Panc1 (cell line): ENCODE results near the gene WRNIP1. TPM values are rescaled to one million over a fixed set of nuclear protein-coding genes. Genes with fewer than 3 reads are reported as not detected.

Experiments
- ATAC-seq: fragments of 200-7000 bp; cut with Tn5 transposase; 2 replicates; pipeline ENCODE4 v1.9.1; 2020; ENCODE audit warnings: mild to moderate bottlenecking, moderate library complexity
- BruUV-seq: library from RNA; stranded (reverse); fragments of 400-500 nt; replicated peaks from 2 replicates; lab custom pipeline; 2021; lab: Mats Ljungman, UMichigan
- CTCF ChIA-PET: fragments of 300-600 bp; sonication (Branson Sonifier 250); formaldehyde crosslinking; loops from one replicate; lab custom pipeline; 2022; ENCODE audit warnings: antibody characterized with exemption; lab: Charles Lee
- POLR2A ChIA-PET: fragments of 300-600 bp; sonication (Branson Sonifier 250); formaldehyde crosslinking; loops from one replicate; lab custom pipeline; 2022; ENCODE audit warnings: antibody characterized with exemption; lab: Charles Lee
- DNase-seq: peaks from one replicate; pipeline ENCODE4 v3.0.0-alpha.2; 2010; ENCODE audit warnings: low read depth, low spot score
- H3K27ac ChIP-seq: 2 replicates; pipeline ENCODE4 v1.5.1; 2011; ENCODE audit warnings: mild to moderate bottlenecking, low read length, inconsistent platforms
- H3K27me3 ChIP-seq: fragments of 200-500 bp; sonication (Bioruptor generic); 2 replicates; pipeline ENCODE4 v1.6.0; 2014; ENCODE audit warnings: low read length, inconsistent platforms; ENCODE audit not compliant: control insufficient read depth, insufficient read depth
- H3K36me3 ChIP-seq: fragments of 200-500 bp; sonication (Bioruptor generic); 2 replicates; pipeline ENCODE4 v1.5.1; 2014; ENCODE audit warnings: inconsistent platforms, mild to moderate bottlenecking, low read length, moderate library complexity; ENCODE audit not compliant: control insufficient read depth, insufficient read depth
- H3K4me1 ChIP-seq: 2 replicates; pipeline ENCODE4 v1.5.1; 2011; ENCODE audit warnings: inconsistent platforms, mild to moderate bottlenecking, low read length, moderate library complexity; ENCODE audit not compliant: control insufficient read depth, insufficient read depth
- H3K4me3 ChIP-seq, 2 experiments: 2 replicates each; pipeline ENCODE4 v1.5.1; 2011 to 2012; ENCODE audit warnings: low read depth in 2 of 2, low read length in 2 of 2, mild to moderate bottlenecking in 2 of 2, inconsistent platforms in 1 of 2, moderate library complexity in 1 of 2
- H3K9me3 ChIP-seq: fragments of 200-500 bp; sonication (Bioruptor generic); 2 replicates; pipeline ENCODE4 v1.5.1; 2014; ENCODE audit warnings: low read depth, mild to moderate bottlenecking, inconsistent platforms, low read length, moderate library complexity; ENCODE audit not compliant: control insufficient read depth, insufficient read depth
- POLR2AphosphoS5 ChIP-seq: IDR thresholded peaks from 2 replicates; pipeline ENCODE4 v1.6.1; 2012; ENCODE audit warnings: mild to moderate bottlenecking, low read depth, low read length, moderate library complexity
- SIN3A ChIP-seq: IDR thresholded peaks from 2 replicates; pipeline ENCODE4 v1.6.1; 2012; ENCODE audit warnings: low read depth, mild to moderate bottlenecking, low read length, moderate library complexity, borderline replicate concordance; ENCODE audit not compliant: insufficient read depth
- TCF7L2 ChIP-seq: IDR thresholded peaks from 2 replicates; pipeline ENCODE4 v1.6.1; 2011; ENCODE audit warnings: mild to moderate bottlenecking, low read depth, low read length, inconsistent platforms
- in situ Hi-C: cut with HindIII; loops from 2 replicates; pipeline ENCODE4 v1.10.0; 2016; ENCODE audit warnings: low sequenced_read_pairs, low pct_unique_long_range_greater_than_20kb
- intact Hi-C: fragments of 100-400 bp; cut with micrococcal nuclease; formaldehyde crosslinking; loops from one replicate; pipeline ENCODE4 v1.10.0; 2022; ENCODE audit not compliant: unreplicated experiment
- total RNA-seq: library from RNA; stranded (reverse); gene quantifications from one replicate; pipeline ENCODE4 v1.2.1, GENCODE V29; 2021; ENCODE audit not compliant: unreplicated experiment
- TF ChIP-seq, protein P1 (sequence below): fragments of 450-650 bp; IDR thresholded peaks from 2 replicates; pipeline ENCODE4 v1.5.1; 2017; ENCODE audit warnings: mild to moderate bottlenecking
- TF ChIP-seq, protein P2 (sequence below), 2 experiments: IDR thresholded peaks; 2 replicates each; pipeline ENCODE4 v1.6.1; 2011 to 2012; ENCODE audit warnings: low read depth in 2 of 2, control low read depth in 1 of 2, low read length in 1 of 2, mild to moderate bottlenecking in 1 of 2, moderate library complexity in 1 of 2; ENCODE audit not compliant: insufficient read depth in 1 of 2

Gene WRNIP1
- total RNA-seq, 1 experiment from 2014 or later = 69.1 TPM

DNA sequence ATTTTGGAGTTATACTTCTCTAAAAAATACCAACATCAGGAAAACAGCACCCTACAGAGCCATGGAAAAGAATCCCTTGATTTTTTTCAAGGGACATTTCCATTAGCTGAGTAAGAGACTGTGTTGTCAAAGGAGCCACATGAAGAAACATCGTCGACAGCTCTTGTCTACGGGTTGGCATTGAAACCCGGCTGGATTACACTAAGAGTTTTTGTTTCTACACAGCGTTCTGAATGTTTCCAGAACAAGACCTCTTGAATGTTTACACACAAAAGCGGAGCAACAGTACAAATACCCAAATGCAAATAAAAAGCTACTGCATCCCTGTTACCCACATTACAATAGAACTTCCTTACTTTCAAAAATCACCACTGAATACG, 12.1 kb upstream of the WRNIP1 start:
- ATAC-seq (no peak), DNase-seq (no peak)
- no peaks in the 10 kb centered on the region for H3K4me1 ChIP-seq
- ChIA-PET POLR2A (interaction anchor here (0.6 kb wide), 1 partner anchor 23 kb away, joined by 3 read pairs; no protein-coding TSS in a partner anchor), CTCF (no interaction called here)
- in situ Hi-C loops (no loop called here), intact Hi-C loops (no loop called here)
- no peaks in the 10 kb centered on the region for H3K27me3 ChIP-seq
- no peaks in the 10 kb centered on the region for H3K36me3 ChIP-seq
- no peak overlapping the region for H3K4me3 ChIP-seq
- TF ChIP-seq SIN3A = no peak
- TF ChIP-seq TCF7L2 = no peak
- no peak for TF ChIP-seq POLR2AphosphoS5
- TF ChIP-seq, protein P1, sequence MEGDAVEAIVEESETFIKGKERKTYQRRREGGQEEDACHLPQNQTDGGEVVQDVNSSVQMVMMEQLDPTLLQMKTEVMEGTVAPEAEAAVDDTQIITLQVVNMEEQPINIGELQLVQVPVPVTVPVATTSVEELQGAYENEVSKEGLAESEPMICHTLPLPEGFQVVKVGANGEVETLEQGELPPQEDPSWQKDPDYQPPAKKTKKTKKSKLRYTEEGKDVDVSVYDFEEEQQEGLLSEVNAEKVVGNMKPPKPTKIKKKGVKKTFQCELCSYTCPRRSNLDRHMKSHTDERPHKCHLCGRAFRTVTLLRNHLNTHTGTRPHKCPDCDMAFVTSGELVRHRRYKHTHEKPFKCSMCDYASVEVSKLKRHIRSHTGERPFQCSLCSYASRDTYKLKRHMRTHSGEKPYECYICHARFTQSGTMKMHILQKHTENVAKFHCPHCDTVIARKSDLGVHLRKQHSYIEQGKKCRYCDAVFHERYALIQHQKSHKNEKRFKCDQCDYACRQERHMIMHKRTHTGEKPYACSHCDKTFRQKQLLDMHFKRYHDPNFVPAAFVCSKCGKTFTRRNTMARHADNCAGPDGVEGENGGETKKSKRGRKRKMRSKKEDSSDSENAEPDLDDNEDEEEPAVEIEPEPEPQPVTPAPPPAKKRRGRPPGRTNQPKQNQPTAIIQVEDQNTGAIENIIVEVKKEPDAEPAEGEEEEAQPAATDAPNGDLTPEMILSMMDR = no peak
- TF ChIP-seq, protein P2, sequence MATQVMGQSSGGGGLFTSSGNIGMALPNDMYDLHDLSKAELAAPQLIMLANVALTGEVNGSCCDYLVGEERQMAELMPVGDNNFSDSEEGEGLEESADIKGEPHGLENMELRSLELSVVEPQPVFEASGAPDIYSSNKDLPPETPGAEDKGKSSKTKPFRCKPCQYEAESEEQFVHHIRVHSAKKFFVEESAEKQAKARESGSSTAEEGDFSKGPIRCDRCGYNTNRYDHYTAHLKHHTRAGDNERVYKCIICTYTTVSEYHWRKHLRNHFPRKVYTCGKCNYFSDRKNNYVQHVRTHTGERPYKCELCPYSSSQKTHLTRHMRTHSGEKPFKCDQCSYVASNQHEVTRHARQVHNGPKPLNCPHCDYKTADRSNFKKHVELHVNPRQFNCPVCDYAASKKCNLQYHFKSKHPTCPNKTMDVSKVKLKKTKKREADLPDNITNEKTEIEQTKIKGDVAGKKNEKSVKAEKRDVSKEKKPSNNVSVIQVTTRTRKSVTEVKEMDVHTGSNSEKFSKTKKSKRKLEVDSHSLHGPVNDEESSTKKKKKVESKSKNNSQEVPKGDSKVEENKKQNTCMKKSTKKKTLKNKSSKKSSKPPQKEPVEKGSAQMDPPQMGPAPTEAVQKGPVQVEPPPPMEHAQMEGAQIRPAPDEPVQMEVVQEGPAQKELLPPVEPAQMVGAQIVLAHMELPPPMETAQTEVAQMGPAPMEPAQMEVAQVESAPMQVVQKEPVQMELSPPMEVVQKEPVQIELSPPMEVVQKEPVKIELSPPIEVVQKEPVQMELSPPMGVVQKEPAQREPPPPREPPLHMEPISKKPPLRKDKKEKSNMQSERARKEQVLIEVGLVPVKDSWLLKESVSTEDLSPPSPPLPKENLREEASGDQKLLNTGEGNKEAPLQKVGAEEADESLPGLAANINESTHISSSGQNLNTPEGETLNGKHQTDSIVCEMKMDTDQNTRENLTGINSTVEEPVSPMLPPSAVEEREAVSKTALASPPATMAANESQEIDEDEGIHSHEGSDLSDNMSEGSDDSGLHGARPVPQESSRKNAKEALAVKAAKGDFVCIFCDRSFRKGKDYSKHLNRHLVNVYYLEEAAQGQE (IDR thresholded peaks at IDR 0.05; ENCODE audit: insufficient read depth in 1 of 2, low read depth in 2 of 2, low read length in 1 of 2) = no peak
- no peak overlapping the region for H3K27ac ChIP-seq
- BruUV-seq = no TSS peak
- H3K9me3 ChIP-seq = no peaks in the 10 kb centered on the region

DNA sequence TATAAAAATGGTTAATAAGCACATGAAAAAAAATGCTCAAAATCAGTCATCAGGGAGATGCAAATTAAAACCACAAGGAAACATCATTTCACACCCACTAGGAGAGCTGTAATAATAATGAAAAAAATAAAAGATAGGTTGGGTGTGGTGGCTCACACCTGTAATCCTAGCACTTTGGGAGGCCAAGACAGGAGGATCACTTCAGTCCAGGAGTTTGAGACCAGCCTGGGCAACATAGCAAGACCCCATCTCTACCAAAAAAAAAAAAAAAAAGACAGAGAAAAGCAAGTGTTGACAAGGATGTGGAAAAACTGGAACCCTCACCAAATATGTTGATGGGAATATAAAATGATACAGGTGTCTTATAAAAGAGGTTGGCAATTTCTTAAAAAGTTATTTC, 11.4 kb upstream of the WRNIP1 start:
- intact Hi-C loops = no loop called here
- TF ChIP-seq, protein P1 = no peak
- TF ChIP-seq TCF7L2 = no peak
- CTCF ChIA-PET = no interaction called here
- Histone ChIP-seq H3K27me3 (no peaks in the 10 kb centered on the region), H3K4me1 (no peaks in the 10 kb centered on the region), H3K9me3 (no peaks in the 10 kb centered on the region), H3K4me3 (no peak overlapping the region), H3K27ac (no peak overlapping the region), H3K36me3 (no peaks in the 10 kb centered on the region)
- in situ Hi-C loops = no loop called here
- POLR2A ChIA-PET = no interaction called here
- DNase-seq (no peak), ATAC-seq (no peak)
- BruUV-seq = no TSS peak

DNA sequence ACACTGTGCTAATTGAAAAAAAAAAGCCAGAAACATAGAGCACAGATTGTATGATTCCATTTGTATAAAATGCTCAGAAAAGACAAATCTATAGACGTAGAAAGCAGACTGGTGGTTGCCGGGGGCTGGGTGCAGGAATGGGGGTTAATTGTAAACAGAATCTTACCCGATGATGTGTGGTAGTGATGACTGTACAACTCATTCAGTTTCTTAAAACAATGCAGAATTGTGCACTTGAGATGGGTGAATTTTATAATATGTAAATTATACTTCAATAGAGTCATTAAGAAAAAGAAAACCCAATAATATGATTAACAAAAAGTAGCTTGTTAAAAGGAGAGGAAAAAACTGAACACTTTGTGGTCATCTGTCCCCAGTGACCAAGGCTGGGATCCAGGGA, 10.8 kb upstream of the WRNIP1 start:
- Histone ChIP-seq H3K36me3 (no peaks in the 10 kb centered on the region), H3K4me3 (no peak overlapping the region), H3K9me3 (no peaks in the 10 kb centered on the region), H3K4me1 (no peaks in the 10 kb centered on the region), H3K27ac (no peak overlapping the region), H3K27me3 (no peaks in the 10 kb centered on the region)
- no TSS peak for BruUV-seq
- POLR2A ChIA-PET = no interaction called here
- ATAC-seq (no peak), DNase-seq (no peak)
- CTCF ChIA-PET = no interaction called here
- TF ChIP-seq, protein P1 = no peak
- TF ChIP-seq SIN3A (no peak), POLR2AphosphoS5 (no peak), TCF7L2 (no peak)
- TF ChIP-seq, protein P2 (IDR thresholded peaks at IDR 0.05; ENCODE audit: insufficient read depth in 1 of 2, low read depth in 2 of 2, low read length in 1 of 2) = no peak
- in situ Hi-C loops = no loop called here
- intact Hi-C loops = no loop called here
